T-helper 17 cell (primary cell): Measurements from ENCODE around the gene RARB. TPM values are rescaled to one million over a fixed set of nuclear protein-coding genes. Genes with fewer than 3 reads are reported as not detected.

Experiments
- ATAC-seq: fragments of 150-1000 bp; cut with Tn5 transposase; 2 replicates; pipeline ENCODE4 v1.10.0; 2021; ENCODE audit warnings: mild to moderate bottlenecking, moderate library complexity
- DNase-seq, 3 donors: peaks; one replicate each; pipeline versions ENCODE4 v3.0.0 to v3.0.0-alpha.2; 2020 to 2021
- H3K9me3 ChIP-seq: one replicate; pipeline ENCODE4 v1.7.0; 2013; ENCODE audit warnings: low read length, mild to moderate bottlenecking; ENCODE audit not compliant: control insufficient read depth, poor library complexity, severe bottlenecking
- H3K27ac Mint-ChIP-seq: one replicate; pipeline ENCODE4 v1.8.0; 2022; ENCODE audit warnings: mild to moderate bottlenecking, moderate library complexity, mixed read lengths
- H3K27me3 Mint-ChIP-seq: one replicate; pipeline ENCODE4 v1.8.0; 2022; ENCODE audit warnings: mixed read lengths
- H3K36me3 Mint-ChIP-seq: one replicate; pipeline ENCODE4 v1.8.0; 2022; ENCODE audit warnings: low read depth, mixed read lengths
- H3K4me1 Mint-ChIP-seq: one replicate; pipeline ENCODE4 v1.8.0; 2022; ENCODE audit warnings: mild to moderate bottlenecking, mixed read lengths
- H3K4me3 Mint-ChIP-seq: one replicate; pipeline ENCODE4 v1.8.0; 2022; ENCODE audit warnings: mild to moderate bottlenecking, moderate library complexity, mixed read lengths
- total RNA-seq, 4 donors: library from RNA in 2 of 4; stranded (reverse) in 2 of 4; gene quantifications; one replicate each; pipeline ENCODE4 v1.2.3 and lab custom pipeline; 2022 to 2026

RARB gene
- total RNA-seq, 2 donors from 2014 or later: not detected

DNA sequence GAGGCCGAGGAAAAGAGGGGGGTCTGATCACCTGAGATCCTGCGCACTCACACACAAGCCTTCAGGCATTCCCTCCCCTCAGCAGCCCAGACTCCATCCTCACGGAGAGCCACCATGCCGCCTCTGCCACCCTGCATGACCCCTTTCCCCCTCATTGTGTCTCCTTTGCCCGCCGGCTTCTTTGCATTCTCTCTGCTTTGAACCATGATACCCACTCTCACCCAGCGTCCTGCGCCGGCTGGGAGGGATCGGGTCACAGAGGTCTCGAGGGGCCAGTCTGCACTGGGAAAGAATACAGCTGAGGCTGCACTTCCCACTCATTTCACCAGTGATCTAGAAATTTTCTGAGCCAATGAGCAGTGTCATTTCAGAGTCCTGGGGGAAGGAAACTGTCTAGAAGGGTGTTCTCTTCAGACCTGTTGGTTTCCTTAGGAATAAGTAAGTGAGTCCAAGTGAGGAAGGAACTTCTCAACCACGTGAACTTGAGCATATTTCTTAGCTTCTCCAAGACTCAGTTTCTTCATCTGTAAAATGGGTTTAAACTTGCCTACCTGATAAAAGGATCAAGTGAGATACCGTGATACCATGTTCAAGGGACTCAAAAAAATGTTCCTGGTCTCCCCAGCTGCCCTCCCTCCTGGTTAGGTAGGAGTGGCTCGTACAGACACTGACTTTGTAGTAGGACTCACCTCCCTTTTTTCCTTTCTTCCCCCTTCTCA lies 139.9 kb downstream of the RARB start:
- Mint-ChIP-seq H3K27ac (no peak overlapping the region), H3K4me3 (no peak overlapping the region), H3K4me1 (no peaks in the 10 kb centered on the region), H3K36me3 (no peaks in the 10 kb centered on the region), H3K27me3 (peaks cover 10% of the 10 kb centered on the region)
- DNase-seq (no peak), ATAC-seq (no peak)
- no peaks in the 10 kb centered on the region for H3K9me3 ChIP-seq

DNA sequence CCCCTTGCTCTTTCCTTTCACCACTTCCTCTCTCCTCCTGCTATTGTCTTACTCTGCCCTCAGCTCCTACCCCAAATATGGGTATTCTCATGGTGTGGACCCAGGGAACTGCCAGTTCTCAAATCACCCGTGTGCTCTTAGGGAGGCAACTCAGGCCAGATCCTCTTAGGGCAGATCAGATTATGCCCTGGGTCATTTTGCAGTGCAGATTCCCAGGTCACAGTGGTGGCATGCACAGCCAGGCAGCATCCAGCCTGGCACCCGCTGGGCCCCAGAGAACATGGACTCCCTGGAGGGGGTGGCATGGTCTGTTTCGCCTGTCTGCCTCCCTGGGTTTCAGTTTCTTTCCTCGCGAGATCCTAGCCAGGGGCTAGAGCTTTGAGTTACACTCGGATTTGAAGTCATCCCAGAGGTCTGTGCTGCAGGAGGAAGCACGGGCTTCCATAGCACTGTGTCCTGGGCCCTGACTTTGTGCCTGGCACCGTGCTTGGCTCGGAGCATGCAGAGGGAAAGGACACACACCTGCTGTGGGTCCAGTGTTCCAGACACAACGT lies 140.5 kb downstream of the RARB start:
- DNase-seq (no peak), ATAC-seq (no peak)
- Mint-ChIP-seq H3K4me1 (no peaks in the 10 kb centered on the region), H3K36me3 (no peaks in the 10 kb centered on the region), H3K4me3 (no peak overlapping the region), H3K27ac (no peak overlapping the region), H3K27me3 (peaks cover 17% of the 10 kb centered on the region)
- no peaks in the 10 kb centered on the region for H3K9me3 ChIP-seq

DNA sequence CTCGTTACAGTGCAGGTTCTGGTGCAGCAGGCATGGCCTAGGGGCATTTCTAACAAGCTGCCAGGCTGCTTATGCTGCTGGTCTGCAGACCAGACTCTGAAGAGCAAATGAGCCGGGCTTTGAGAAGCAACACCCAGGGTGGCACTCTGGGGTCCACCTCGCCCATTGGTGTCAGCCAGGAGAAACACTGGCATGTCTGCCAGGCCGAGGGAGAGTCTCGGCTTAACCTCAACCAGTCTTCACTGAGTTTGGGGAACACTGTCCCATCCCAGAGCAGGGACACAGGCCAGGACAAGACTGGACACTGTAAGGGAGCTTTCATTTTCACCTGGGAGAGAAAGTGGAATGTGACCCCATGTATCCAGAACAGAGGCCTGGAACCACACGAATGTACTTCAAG lies 143.2 kb downstream of the RARB start:
- Mint-ChIP-seq H3K4me1 (no peaks in the 10 kb centered on the region), H3K4me3 (no peak overlapping the region), H3K27ac (no peak overlapping the region), H3K36me3 (no peaks in the 10 kb centered on the region), H3K27me3 (peaks cover 26% of the 10 kb centered on the region)
- H3K9me3 ChIP-seq: no peaks in the 10 kb centered on the region
- DNase-seq: no peak
- no peak for ATAC-seq

DNA sequence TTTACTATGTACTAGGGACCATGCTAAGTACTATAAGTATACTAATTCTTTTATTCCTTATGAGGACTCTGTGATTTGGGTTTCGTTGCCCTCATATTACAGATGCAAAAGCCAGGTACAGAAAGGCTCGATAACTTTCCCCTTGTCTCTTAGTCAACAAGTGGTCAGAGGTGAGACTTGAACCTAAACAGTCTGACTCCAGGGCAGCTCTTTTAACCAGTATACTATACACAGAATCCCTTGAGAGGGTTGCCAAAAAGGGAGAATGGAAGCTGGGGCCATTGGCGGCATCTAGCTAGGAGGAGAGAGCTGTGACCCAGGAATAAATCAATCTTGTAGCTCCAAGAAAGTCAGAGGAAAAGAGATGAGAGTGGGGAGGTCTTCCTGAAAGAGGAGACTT lies 144.3 kb downstream of the RARB start:
- ATAC-seq: no peak
- H3K27me3 Mint-ChIP-seq: peaks cover 33% of the 10 kb centered on the region
- H3K36me3 Mint-ChIP-seq: no peaks in the 10 kb centered on the region
- no peak for DNase-seq
- H3K4me3 Mint-ChIP-seq: no peak overlapping the region
- H3K9me3 ChIP-seq: no peaks in the 10 kb centered on the region
- H3K4me1 Mint-ChIP-seq: no peaks in the 10 kb centered on the region
- H3K27ac Mint-ChIP-seq: no peak overlapping the region

DNA sequence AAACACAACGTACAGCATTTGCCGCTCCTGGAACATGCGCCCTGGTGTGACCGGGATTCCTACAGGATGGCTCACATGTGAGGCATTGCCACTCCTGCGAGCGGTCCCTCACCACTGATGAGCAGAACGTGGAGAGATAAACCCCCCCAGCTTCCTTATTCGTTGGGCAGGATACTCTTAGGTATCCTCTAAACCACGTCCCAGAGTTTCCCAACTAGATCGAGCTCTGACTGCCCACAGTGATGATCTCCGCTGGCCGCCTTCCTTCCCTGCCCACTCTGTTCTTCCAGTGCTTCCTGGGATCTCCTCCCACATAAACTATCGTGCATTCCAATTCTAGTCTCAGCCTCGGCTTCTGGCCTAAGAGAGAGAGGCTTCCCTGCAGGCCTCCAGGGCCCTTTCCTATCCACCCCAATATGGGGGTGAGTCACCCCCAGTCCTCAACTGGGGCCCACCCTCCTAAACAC lies 144.9 kb downstream of the RARB start:
- Mint-ChIP-seq H3K27ac (no peak overlapping the region), H3K27me3 (peaks cover 37% of the 10 kb centered on the region), H3K4me3 (no peak overlapping the region), H3K4me1 (no peaks in the 10 kb centered on the region), H3K36me3 (no peaks in the 10 kb centered on the region)
- H3K9me3 ChIP-seq: no peaks in the 10 kb centered on the region
- ATAC-seq: no peak
- no peak for DNase-seq

DNA sequence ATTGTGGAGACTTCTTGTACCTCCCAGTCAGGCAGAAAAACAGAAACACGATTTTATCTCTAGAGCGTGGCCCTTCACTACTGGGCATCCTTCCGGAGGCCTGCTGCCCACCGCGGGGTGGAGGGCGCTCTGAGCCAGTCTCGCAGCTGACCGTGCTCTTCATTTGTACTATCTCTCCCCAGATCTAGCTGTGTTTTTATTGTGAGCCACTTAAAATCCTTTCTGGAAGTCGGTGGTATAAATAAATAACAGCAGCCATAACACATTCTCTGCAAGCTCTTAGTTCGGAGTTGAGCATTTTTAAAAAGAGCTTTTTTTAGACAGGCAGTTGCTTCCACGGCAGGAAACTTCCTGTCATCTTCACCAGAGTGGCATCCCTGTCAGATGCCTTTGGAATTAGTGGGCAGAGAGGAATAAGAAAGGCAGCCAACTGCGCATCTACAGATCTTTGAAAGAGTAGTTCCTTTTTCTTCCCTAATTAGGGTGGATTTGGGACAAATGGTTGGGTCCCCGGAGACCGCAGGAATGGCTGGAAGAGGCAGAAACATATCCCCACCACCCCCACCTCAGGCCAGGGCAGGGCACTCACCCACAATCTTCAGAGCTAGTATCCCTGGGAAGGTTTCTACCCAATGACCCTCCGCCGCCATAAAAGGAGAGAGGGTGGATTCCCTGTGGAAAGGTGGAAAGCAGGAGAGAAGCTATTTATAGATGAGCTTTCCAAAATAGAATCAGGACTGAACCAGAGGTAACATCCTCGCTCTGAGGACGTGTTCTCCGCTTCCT lies 145.5 kb downstream of the RARB start:
- Mint-ChIP-seq H3K27me3 (peaks cover 41% of the 10 kb centered on the region), H3K27ac (no peak overlapping the region), H3K4me1 (no peaks in the 10 kb centered on the region), H3K4me3 (no peak overlapping the region), H3K36me3 (no peaks in the 10 kb centered on the region)
- ATAC-seq (no peak), DNase-seq (no peak)
- H3K9me3 ChIP-seq: no peaks in the 10 kb centered on the region

DNA sequence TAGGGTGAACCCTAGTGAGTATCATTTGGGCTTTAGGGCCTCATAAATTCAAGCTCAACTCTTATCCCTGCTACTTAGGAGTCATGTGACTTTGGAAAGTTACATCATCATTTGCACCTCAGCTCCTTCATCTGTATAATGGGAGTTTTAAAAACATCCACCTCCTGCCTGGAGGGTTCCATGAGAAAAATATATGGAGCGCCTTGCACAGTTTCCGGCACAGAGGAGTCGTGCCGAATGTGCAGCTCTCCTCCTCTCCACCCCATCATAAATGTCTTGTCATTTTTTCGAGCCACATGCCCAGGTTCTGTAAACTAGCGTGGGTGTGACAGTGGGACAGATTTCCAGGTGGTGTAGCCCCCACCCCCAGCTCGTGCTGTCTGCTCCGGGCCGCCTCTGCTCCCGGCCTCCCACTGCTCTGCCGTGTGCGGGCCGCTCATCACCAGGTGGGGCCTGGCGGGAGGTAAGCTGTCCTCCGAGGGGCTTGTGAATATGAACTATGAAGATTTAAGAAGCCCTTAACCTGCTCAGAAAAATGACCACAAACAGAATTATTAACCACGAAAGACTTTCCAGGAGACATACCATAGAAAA lies 146.2 kb downstream of the RARB start:
- ATAC-seq: no peak
- H3K4me1 Mint-ChIP-seq: no peaks in the 10 kb centered on the region
- H3K36me3 Mint-ChIP-seq: no peaks in the 10 kb centered on the region
- H3K27me3 Mint-ChIP-seq: peaks cover 40% of the 10 kb centered on the region
- no peaks in the 10 kb centered on the region for H3K9me3 ChIP-seq
- H3K27ac Mint-ChIP-seq: no peak overlapping the region
- no peak for DNase-seq
- no peak overlapping the region for H3K4me3 Mint-ChIP-seq

DNA sequence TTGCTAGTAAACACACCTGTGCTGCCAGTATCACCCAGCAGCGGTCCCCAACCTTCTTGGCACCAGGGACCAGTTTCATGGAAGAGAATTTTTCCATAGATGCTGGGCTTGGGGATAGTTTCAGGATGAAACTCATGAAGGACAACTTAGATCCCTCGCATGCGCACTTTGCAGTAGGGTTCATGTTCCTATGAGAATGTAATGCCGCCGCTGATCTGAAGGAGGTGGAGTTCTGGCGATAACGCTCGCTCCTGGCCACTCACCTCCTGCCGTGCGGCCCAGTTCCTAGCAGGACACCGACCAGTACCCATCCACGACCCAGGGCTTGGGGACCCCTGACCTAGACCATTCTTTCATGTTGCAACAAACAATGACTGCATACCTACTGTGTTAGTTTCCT lies 146.9 kb downstream of the RARB start:
- no peak for ATAC-seq
- Mint-ChIP-seq H3K36me3 (no peaks in the 10 kb centered on the region), H3K4me1 (no peaks in the 10 kb centered on the region), H3K27ac (no peak overlapping the region), H3K27me3 (peaks cover 40% of the 10 kb centered on the region), H3K4me3 (no peak overlapping the region)
- no peaks in the 10 kb centered on the region for H3K9me3 ChIP-seq
- no peak for DNase-seq

DNA sequence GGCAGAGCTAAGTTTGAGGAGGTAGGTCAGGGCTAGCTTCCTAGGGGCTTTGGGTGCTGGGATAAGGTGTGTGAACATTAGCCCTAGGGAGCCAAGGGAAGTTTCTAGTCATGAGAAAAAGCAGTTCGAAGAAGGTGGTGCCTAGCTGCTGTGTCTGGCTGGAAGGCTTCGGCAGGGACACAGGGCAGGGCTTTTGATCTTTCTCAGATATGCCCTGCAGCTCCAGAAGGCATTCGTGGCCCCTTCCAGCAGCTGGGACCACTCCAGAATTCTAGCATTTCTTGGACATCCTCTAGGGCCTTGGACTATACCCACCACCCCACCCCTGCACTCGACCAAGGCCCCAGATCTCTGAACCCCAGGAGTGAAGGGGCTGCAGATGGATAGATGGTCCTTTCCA lies 148.1 kb downstream of the RARB start:
- H3K27ac Mint-ChIP-seq: no peak overlapping the region
- DNase-seq: no peak
- H3K4me1 Mint-ChIP-seq: no peaks in the 10 kb centered on the region
- H3K36me3 Mint-ChIP-seq: no peaks in the 10 kb centered on the region
- H3K9me3 ChIP-seq: no peaks in the 10 kb centered on the region
- no peak overlapping the region for H3K4me3 Mint-ChIP-seq
- peaks cover 48% of the 10 kb centered on the region for H3K27me3 Mint-ChIP-seq
- ATAC-seq: no peak

DNA sequence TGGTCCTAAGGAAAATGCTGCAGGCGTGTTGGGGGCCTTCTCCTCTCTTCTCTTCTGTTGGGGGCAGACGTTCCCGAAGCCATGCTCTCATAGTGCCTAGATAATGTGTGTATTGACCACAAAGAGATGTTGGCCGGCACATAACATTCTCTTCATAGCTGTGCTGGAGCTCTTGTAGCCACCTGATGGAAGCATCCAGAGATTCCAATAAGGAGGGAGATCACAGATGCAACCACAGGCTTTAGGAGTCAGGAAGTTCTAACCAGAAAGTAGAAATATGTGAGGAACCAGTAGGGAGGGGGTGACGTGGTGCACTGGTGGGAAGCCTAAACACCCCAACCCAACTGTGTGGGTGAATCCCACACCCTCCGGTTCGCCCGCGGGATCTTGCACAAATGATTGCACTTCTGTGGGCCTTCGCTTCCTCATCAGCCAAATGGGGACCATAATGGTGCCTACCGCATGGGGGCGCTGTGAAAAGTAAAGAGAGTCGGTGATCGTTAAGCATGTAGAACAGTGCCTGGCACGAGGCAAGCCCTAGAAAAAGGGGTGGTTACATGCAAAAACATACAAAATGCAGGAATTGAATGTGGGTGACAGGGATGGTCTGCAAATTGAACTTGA lies 148.9 kb downstream of the RARB start:
- Mint-ChIP-seq H3K27me3 (peaks cover 52% of the 10 kb centered on the region), H3K4me3 (no peak overlapping the region), H3K36me3 (no peaks in the 10 kb centered on the region), H3K27ac (no peak overlapping the region), H3K4me1 (no peaks in the 10 kb centered on the region)
- DNase-seq: no peak
- ATAC-seq: no peak
- H3K9me3 ChIP-seq: no peaks in the 10 kb centered on the region

DNA sequence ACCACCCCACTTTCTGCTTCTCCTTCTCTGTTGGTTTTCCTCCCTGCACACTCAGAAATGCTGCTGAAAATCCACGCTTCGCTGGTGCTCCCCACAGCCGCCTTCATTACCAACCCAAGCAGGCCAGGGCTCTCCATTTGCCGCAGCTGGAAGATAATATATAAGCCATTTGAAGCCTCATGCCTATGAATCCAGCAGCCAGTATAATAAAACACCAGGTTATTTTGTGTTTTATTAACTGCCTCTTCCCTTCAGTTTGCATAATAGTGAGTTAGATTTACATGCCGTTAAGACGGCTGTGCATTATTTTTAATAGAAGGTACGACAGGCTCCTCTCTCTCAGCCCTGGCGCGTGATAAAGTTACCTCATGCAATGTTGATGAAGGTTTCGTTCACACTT lies 150.0 kb downstream of the RARB start:
- no peak overlapping the region for H3K4me3 Mint-ChIP-seq
- ATAC-seq: no peak
- H3K9me3 ChIP-seq: no peaks in the 10 kb centered on the region
- no peak for DNase-seq
- no peak overlapping the region for H3K27ac Mint-ChIP-seq
- H3K36me3 Mint-ChIP-seq: no peaks in the 10 kb centered on the region
- H3K4me1 Mint-ChIP-seq: no peaks in the 10 kb centered on the region
- peaks cover 59% of the 10 kb centered on the region for H3K27me3 Mint-ChIP-seq

DNA sequence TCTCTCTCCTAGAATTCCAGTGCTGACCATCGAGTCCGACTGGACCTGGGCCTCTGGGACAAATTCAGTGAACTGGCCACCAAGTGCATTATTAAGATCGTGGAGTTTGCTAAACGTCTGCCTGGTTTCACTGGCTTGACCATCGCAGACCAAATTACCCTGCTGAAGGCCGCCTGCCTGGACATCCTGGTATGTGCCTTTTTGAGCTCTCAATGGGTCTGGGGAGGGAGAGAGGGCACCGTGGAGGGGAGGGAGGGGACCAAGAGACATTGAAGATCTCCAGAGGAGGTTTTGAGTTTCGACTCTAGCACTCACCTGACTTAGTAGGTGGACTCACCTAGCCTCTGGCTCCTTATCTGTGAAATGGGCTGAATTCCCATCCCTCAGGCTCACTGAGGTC lies 152.5 kb downstream of the RARB start:
- no peak overlapping the region for H3K4me3 Mint-ChIP-seq
- DNase-seq (no peak), ATAC-seq (no peak)

DNA sequence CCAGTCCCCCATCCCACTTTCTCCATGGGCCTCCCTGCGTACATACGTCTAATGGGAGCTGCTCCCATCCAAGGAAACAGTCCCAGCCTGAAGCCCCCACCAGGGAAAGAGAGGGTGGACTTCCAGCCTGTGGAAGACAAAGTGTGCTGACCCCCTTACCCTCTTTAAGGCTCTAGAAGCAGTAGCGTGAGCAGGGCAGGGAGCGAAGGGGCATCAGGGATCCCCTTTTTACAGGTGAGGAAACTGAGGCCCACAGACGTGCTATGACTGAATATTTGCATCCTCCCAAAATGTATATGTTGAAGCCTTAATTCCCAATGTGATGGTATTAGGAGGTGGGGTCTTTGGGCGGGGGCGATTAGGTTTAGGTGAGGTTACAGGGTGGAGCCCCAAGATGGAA lies 153.3 kb downstream of the RARB start:
- DNase-seq: no peak
- no peak for ATAC-seq
- Mint-ChIP-seq H3K4me1 (no peaks in the 10 kb centered on the region), H3K4me3 (no peak overlapping the region), H3K27me3 (peaks cover 52% of the 10 kb centered on the region), H3K27ac (peak overlapping the region; percentile 54), H3K36me3 (no peaks in the 10 kb centered on the region)
- H3K9me3 ChIP-seq: no peaks in the 10 kb centered on the region

More for the DNA sequence above, 152.5 kb downstream of the RARB start:
- Mint-ChIP-seq H3K27me3 (peaks cover 55% of the 10 kb centered on the region), H3K36me3 (no peaks in the 10 kb centered on the region), H3K27ac (no peak overlapping the region), H3K4me1 (no peaks in the 10 kb centered on the region)
- H3K9me3 ChIP-seq: no peaks in the 10 kb centered on the region
